Hematopoietic multipotent progenitor cell treated with erythropoietin and hydrocortisone succinate and interleukin-3 and kit ligand, for 4 days (in vitro differentiated cells): ENCODE results near the gene MRAP.

Experiments used
- DNase-seq: peaks from one replicate; pipeline ENCODE4 v3.0.0-alpha.2; 2015

The MRAP gene

GRCh38 chr21:32328595-32328994, 29.9 kb downstream of the MRAP start:
- no peak for DNase-seq

GRCh38 chr21:32329331-32329730, 30.7 kb downstream of the MRAP start:
- DNase-seq: no peak

GRCh38 chr21:32329776-32330175, 31.1 kb downstream of the MRAP start:
- DNase-seq: no peak

GRCh38 chr21:32330784-32331311, 32.2 kb downstream of the MRAP start:
- DNase-seq: no peak

GRCh38 chr21:32331444-32332305, 33.0 kb downstream of the MRAP start:
- DNase-seq: no peak

- DNase-seq: no peak
These were observed 33.9 kb downstream of the MRAP start for GRCh38 chr21:32332463-32332951.

GRCh38 chr21:32333953-32334673, 35.5 kb downstream of the MRAP start:
- no peak for DNase-seq

GRCh38 chr21:32334980-32335531, 36.4 kb downstream of the MRAP start:
- no peak for DNase-seq

GRCh38 chr21:32335601-32336575, 37.2 kb downstream of the MRAP start:
- DNase-seq: no peak

GRCh38 chr21:32336711-32337110, 38.1 kb downstream of the MRAP start:
- DNase-seq: no peak

- DNase-seq: no peak
These were observed 38.6 kb downstream of the MRAP start for GRCh38 chr21:32337206-32337605.

GRCh38 chr21:32338209-32338921, 39.7 kb downstream of the MRAP start:
- DNase-seq: no peak

- no peak for DNase-seq
These were observed 42.5 kb downstream of the MRAP start for GRCh38 chr21:32340863-32341848.

- no peak for DNase-seq
These were observed 48.3 kb downstream of the MRAP start for GRCh38 chr21:32346951-32347350.

- DNase-seq: no peak
These were observed 48.7 kb downstream of the MRAP start for GRCh38 chr21:32347351-32347750.

- DNase-seq: no peak
These were observed 49.3 kb downstream of the MRAP start for GRCh38 chr21:32347977-32348376.

GRCh38 chr21:32348604-32349332, 50.1 kb downstream of the MRAP start:
- DNase-seq: no peak

GRCh38 chr21:32349333-32349944, 50.8 kb downstream of the MRAP start:
- DNase-seq: no peak
